AG08395 (cell line): Measurements from ENCODE around the gene GRIK4.

Source experiments
- DNase-seq: peaks from one replicate; pipeline ENCODE4 v3.0.0; 2012; ENCODE audit warnings: mixed read lengths, low spot score

Gene GRIK4

GRCh38 chr11:120952461-120953434 is 441.2 kb downstream of the GRIK4 start:
- peak; percentile 88 for DNase-seq

- DNase-seq, result no peak
Observed at GRCh38 chr11:120954381-120954780, 442.8 kb downstream of the GRIK4 start.

- no peak for DNase-seq
Observed at GRCh38 chr11:120956710-120957495, 445.4 kb downstream of the GRIK4 start.

GRCh38 chr11:120958185-120958584 is 446.6 kb downstream of the GRIK4 start:
- no peak for DNase-seq

- DNase-seq, result no peak
Observed at GRCh38 chr11:120959189-120959588, 447.6 kb downstream of the GRIK4 start.

GRCh38 chr11:120964857-120965256 is 453.3 kb downstream of the GRIK4 start:
- DNase-seq, result no peak

- DNase-seq, result no peak
Observed at GRCh38 chr11:120966840-120967239, 455.3 kb downstream of the GRIK4 start.

GRCh38 chr11:120969993-120970392 is 458.4 kb downstream of the GRIK4 start:
- no peak for DNase-seq

- no peak for DNase-seq
Observed at GRCh38 chr11:120971825-120972224, 460.3 kb downstream of the GRIK4 start.

GRCh38 chr11:120972621-120973020 is 461.1 kb downstream of the GRIK4 start:
- DNase-seq, result no peak

- DNase-seq, result no peak
Observed at GRCh38 chr11:120973501-120973900, 462.0 kb downstream of the GRIK4 start.

- no peak for DNase-seq
Observed at GRCh38 chr11:120974466-120974865, 462.9 kb downstream of the GRIK4 start.

- no peak for DNase-seq
Observed at GRCh38 chr11:120974965-120975364, 463.4 kb downstream of the GRIK4 start.

- DNase-seq, result no peak
Observed at GRCh38 chr11:120977266-120978137, 466.0 kb downstream of the GRIK4 start.

- no peak for DNase-seq
Observed at GRCh38 chr11:120978701-120979100, 467.2 kb downstream of the GRIK4 start.

GRCh38 chr11:120985718-120986569 is 474.4 kb downstream of the GRIK4 start:
- DNase-seq, result peak; percentile 66

GRCh38 chr11:120988603-120989002 is 477.1 kb downstream of the GRIK4 start:
- DNase-seq, result no peak

- DNase-seq, result no peak
Observed at GRCh38 chr11:120991830-120992686, 480.5 kb downstream of the GRIK4 start.

GRCh38 chr11:120994091-120994859 is 482.7 kb downstream of the GRIK4 start:
- DNase-seq, result no peak
